Transverse colon (tissue), 4 donors: ENCODE results near the gene RASSF3. TPM values are rescaled to one million over a fixed set of nuclear protein-coding genes. Genes with fewer than 3 reads are reported as not detected.

Source experiments
- DNase-seq: peaks from one replicate; pipeline ENCODE4 v3.0.0-alpha.2; 2019
- H3K27ac ChIP-seq, 4 donors: fragments of 200-600 bp; sonication (generic); 2 replicates each; pipeline ENCODE4 v1.5.1; 2016 to 2018; ENCODE audit warnings: inconsistent platforms in 4 of 4
- H3K27me3 ChIP-seq: fragments of 200-600 bp; sonication (generic); 2 replicates; pipeline ENCODE4 v1.5.1; 2017; ENCODE audit warnings: inconsistent platforms
- H3K36me3 ChIP-seq, 4 donors: fragments of 200-600 bp; sonication (generic); 2 replicates each; pipeline ENCODE4 v1.5.1; 2017 to 2019; ENCODE audit warnings: inconsistent platforms in 4 of 4
- H3K4me1 ChIP-seq, 4 donors: fragments of 200-600 bp; sonication (generic); 2 replicates each; pipeline ENCODE4 v1.5.1; 2017 to 2020; ENCODE audit warnings: inconsistent platforms in 4 of 4
- H3K4me3 ChIP-seq, 4 donors: fragments of 200-600 bp; sonication (generic); 1 replicate in 1 of 4; 2 replicates in 3 of 4; pipeline versions ENCODE4 v1.5.1 to v1.6.1; 2017 to 2019; ENCODE audit warnings: inconsistent platforms in 4 of 4
- H3K9me3 ChIP-seq, 2 donors: fragments of 200-600 bp; sonication (generic); 2 replicates each; pipeline ENCODE4 v1.5.1; 2017 to 2019; ENCODE audit warnings: inconsistent platforms in 2 of 2
- CTCF ChIP-seq, 5 experiments: fragments of 200-600 bp in 3 of 5; fragments of 450-650 bp in 2 of 5; sonication (generic) in 3 of 5; IDR thresholded peaks; 1 replicate in 2 of 5; 2 replicates in 3 of 5; pipeline ENCODE4 v1.5.1; 2016 to 2017; ENCODE audit warnings: antibody characterized with exemption in 5 of 5, inconsistent platforms in 3 of 5, mild to moderate bottlenecking in 2 of 5, moderate library complexity in 1 of 5
- EP300 ChIP-seq: sonication (generic); formaldehyde crosslinking; IDR thresholded peaks from one replicate; pipeline ENCODE4 v1.6.1; 2017; ENCODE audit warnings: antibody characterized with exemption, low read depth
- POLR2A ChIP-seq: fragments of 450-650 bp; IDR thresholded peaks from one replicate; pipeline ENCODE4 v1.6.1; 2016; ENCODE audit warnings: antibody characterized with exemption, mild to moderate bottlenecking, moderate library complexity
- POLR2AphosphoS5 ChIP-seq, 3 donors: sonication (generic); formaldehyde crosslinking; IDR thresholded peaks; one replicate each; pipeline ENCODE4 v1.6.1; 2016; ENCODE audit warnings: antibody characterized with exemption in 3 of 3
- WGBS, 2 donors: methylation state at CpG; one replicate each; pipeline ENCODE4 v1.1.5; 2018; ENCODE audit warnings: low coverage in 1 of 2; 5-methylcytosine and 5-hydroxymethylcytosine counted together
- in situ Hi-C, 4 donors: fragments of 200-750 bp; cut with MboI; loops; one replicate each; pipeline versions ENCODE4 v1.15.0 to v1.15.1; 2017; ENCODE audit warnings: low sequenced_read_pairs in 3 of 4, low pct_ligation_motif_present in 1 of 4, low pct_unique_long_range_greater_than_20kb in 1 of 4
- intact Hi-C: fragments of 100-400 bp; cut with DNase I; formaldehyde crosslinking; loops from one replicate; pipeline ENCODE4 v1.15.1; 2023; ENCODE audit warnings: low total_unique reads
- total RNA-seq, 4 donors: library from RNA; depleted of rRNA; stranded (reverse); fragments of >200 nt; gene quantifications; one replicate each; pipeline ENCODE4 v1.1.0, GENCODE V29; 2016

The RASSF3 gene
- total RNA-seq, 4 donors from 2014 or later = 41.6 to 83.2 (median 62.5) TPM

DNA sequence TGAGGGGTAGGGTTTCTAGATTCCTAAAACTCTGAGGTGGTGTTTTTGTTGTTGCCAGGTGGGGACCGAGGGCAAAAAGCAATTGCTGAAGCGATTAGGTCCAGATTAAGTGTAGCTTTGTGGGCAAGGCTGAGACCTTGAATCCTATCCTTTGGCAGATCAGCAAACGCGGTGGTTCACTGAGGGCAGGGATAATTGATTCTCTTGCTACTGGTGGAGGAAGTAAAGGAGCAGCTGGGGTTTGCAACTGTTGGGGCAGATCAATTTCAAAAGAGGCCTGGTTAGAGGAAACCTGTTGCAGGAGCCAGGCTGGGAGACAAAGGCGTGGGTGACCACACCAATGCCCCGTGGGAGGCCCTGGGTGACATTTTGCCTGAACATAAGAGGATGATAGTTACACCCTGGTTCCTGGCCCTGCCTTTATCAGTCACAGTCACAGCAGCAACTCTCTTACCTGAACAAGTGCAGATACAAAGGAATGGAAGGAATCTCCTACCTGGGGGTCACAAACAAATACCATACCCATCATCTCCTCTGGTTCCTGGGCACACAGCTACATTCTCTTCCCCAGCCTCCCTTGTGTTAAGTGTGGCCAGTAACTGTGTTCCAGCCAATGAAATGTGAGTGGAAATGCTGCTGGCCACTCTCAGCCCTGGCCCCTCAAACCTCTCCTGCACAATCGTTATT is 43.3 kb upstream of the RASSF3 start:
- TF ChIP-seq CTCF (IDR thresholded peaks at IDR 0.05) (no peak), POLR2AphosphoS5 (IDR thresholded peaks at IDR 0.05) (no peak), POLR2A (no peak), EP300 (no peak)
- Histone ChIP-seq H3K36me3 (no peaks in the 10 kb centered on the region), H3K4me3 (no peak overlapping the region), H3K27me3 (no peaks in the 10 kb centered on the region), H3K27ac (no peak overlapping the region), H3K4me1 (peaks cover 12 to 35% (median 16%) of the 10 kb centered on the region in 4 donors), H3K9me3 (no peaks in the 10 kb centered on the region)
- intact Hi-C loops (no loop called here), in situ Hi-C loops (no loop called here)
- WGBS, 2 donors = 80 to 84% methylated on average over 1 to 7 of the region's 7 CpGs
- no peak for DNase-seq

- intact Hi-C loops (no loop called here), in situ Hi-C loops (no loop called here)
- Histone ChIP-seq H3K36me3 (no peaks in the 10 kb centered on the region), H3K4me1 (peaks cover 12 to 35% (median 16%) of the 10 kb centered on the region in 4 donors), H3K27ac (no peak overlapping the region), H3K27me3 (no peaks in the 10 kb centered on the region), H3K9me3 (no peaks in the 10 kb centered on the region), H3K4me3 (no peak overlapping the region)
- WGBS, 2 donors = 86 to 92% methylated on average over 2 to 8 of the region's 8 CpGs
- no peak for DNase-seq
- no peak for TF ChIP-seq CTCF (IDR thresholded peaks at IDR 0.05)
- TF ChIP-seq POLR2AphosphoS5 (IDR thresholded peaks at IDR 0.05) = no peak
- no peak for TF ChIP-seq POLR2A
- TF ChIP-seq EP300 = no peak
Measured at GRCh38 chr12:64567570-64567969, 42.7 kb upstream of the RASSF3 start.

- TF ChIP-seq POLR2AphosphoS5 (IDR thresholded peaks at IDR 0.05) = no peak
- TF ChIP-seq EP300 = no peak
- TF ChIP-seq CTCF (IDR thresholded peaks at IDR 0.05) = no peak
- no peak for TF ChIP-seq POLR2A
- Histone ChIP-seq H3K27me3 (no peaks in the 10 kb centered on the region), H3K27ac (no peak overlapping the region), H3K4me3 (no peak overlapping the region), H3K9me3 (no peaks in the 10 kb centered on the region), H3K4me1 (peaks cover 12 to 35% (median 16%) of the 10 kb centered on the region in 4 donors), H3K36me3 (no peaks in the 10 kb centered on the region)
- peak; percentile 48 for DNase-seq
- intact Hi-C loops (no loop called here), in situ Hi-C loops (no loop called here)
- 44 to 47% methylated on average over 3 to 6 of the region's 6 CpGs for WGBS, 2 donors
Measured at GRCh38 chr12:64568298-64568697, 42.0 kb upstream of the RASSF3 start.

GRCh38 chr12:64569923-64570691 is 40.2 kb upstream of the RASSF3 start:
- WGBS, 2 donors = 73 to 76% methylated on average over 5 to 6 of the region's 6 CpGs
- Histone ChIP-seq H3K4me3 (no peak overlapping the region), H3K27me3 (no peaks in the 10 kb centered on the region), H3K27ac (no peak overlapping the region), H3K4me1 (peaks cover 12 to 35% (median 16%) of the 10 kb centered on the region in 4 donors), H3K9me3 (peaks cover 6 to 8% of the 10 kb centered on the region in 2 donors), H3K36me3 (no peaks in the 10 kb centered on the region)
- TF ChIP-seq POLR2AphosphoS5 (IDR thresholded peaks at IDR 0.05) (no peak), EP300 (no peak), CTCF (IDR thresholded peaks at IDR 0.05) (no peak), POLR2A (no peak)
- intact Hi-C loops = no loop called here
- in situ Hi-C loops = no loop called here
- DNase-seq = no peak
